IMR-90 (cell line): ENCODE results near the gene PTPRQ. TPM values are rescaled to one million over a fixed set of nuclear protein-coding genes. Genes with fewer than 3 reads are reported as not detected.

Source experiments
- ATAC-seq: fragments of 200-7000 bp; cut with Tn5 transposase; 2 replicates; pipeline ENCODE4 v1.9.1; 2020; ENCODE audit warnings: low read depth, mild to moderate bottlenecking, moderate library complexity
- BruUV-seq: library from RNA; stranded (reverse); fragments of 400-500 nt; replicated peaks from 2 replicates; lab custom pipeline; 2021; lab: Mats Ljungman, UMichigan
- CTCF ChIA-PET: fragments of 300-600 bp; formaldehyde crosslinking; extraction: SDS; loops from one replicate; lab custom pipeline; 2021; ENCODE audit warnings: antibody characterized with exemption; lab: Yijun Ruan, JAX
- POLR2A ChIA-PET: fragments of 300-600 bp; sonication (Branson Sonifier 250); formaldehyde crosslinking; loops from one replicate; lab custom pipeline; 2022; ENCODE audit warnings: antibody characterized with exemption; ENCODE audit not compliant: unreplicated experiment; lab: Charles Lee
- DNase-seq: peaks from one replicate; pipeline ENCODE4 v3.0.0; 2013
- H2AFZ ChIP-seq: replicated peaks from 2 replicates; pipeline ENCODE3; 2013; ENCODE audit warnings: low read length, mild to moderate bottlenecking; ENCODE audit not compliant: poor library complexity
- H2AK5ac ChIP-seq: 2 replicates; pipeline ENCODE4 v1.6.1; 2013; ENCODE audit warnings: low read depth, low read length, inconsistent platforms
- H2AK9ac ChIP-seq: replicated peaks from 2 replicates; pipeline ENCODE3; 2013; ENCODE audit warnings: mild to moderate bottlenecking, low read depth, low read length, moderate library complexity; ENCODE audit not compliant: poor library complexity
- H2BK120ac ChIP-seq: 2 replicates; pipeline ENCODE4 v1.6.1; 2013; ENCODE audit warnings: low read depth, low read length, inconsistent platforms
- H2BK15ac ChIP-seq: 3 replicates; pipeline ENCODE4 v1.6.1; 2013; ENCODE audit warnings: low read depth, low read length, inconsistent platforms
- H2BK20ac ChIP-seq: 2 replicates; pipeline ENCODE4 v1.6.1; 2013; ENCODE audit warnings: low read depth, mild to moderate bottlenecking, inconsistent platforms, low read length, moderate library complexity
- H2BK5ac ChIP-seq: 2 replicates; pipeline ENCODE4 v1.6.1; 2013; ENCODE audit warnings: mild to moderate bottlenecking, low read depth, low read length, inconsistent platforms; ENCODE audit not compliant: poor library complexity, severe bottlenecking
- H3K14ac ChIP-seq: replicated peaks from 2 replicates; pipeline ENCODE4 v1.6.1; 2013; ENCODE audit warnings: low read depth, low read length, inconsistent platforms
- H3K18ac ChIP-seq: 2 replicates; pipeline ENCODE4 v1.6.1; 2013; ENCODE audit warnings: low read depth, low read length, control low read depth
- H3K23ac ChIP-seq: 2 replicates; pipeline ENCODE4 v1.6.1; 2013; ENCODE audit warnings: low read depth, low read length, inconsistent platforms
- H3K27ac ChIP-seq: 2 replicates; pipeline ENCODE4 v1.5.1; 2013; ENCODE audit warnings: mild to moderate bottlenecking, control low read depth, low read length; ENCODE audit not compliant: insufficient read depth
- H3K27me3 ChIP-seq: 2 replicates; pipeline ENCODE4 v1.6.1; 2013; ENCODE audit warnings: low read length; ENCODE audit not compliant: control insufficient read depth, insufficient read depth
- H3K36me3 ChIP-seq: 2 replicates; pipeline ENCODE4 v1.6.1; 2013; ENCODE audit warnings: low read length, mixed read lengths; ENCODE audit not compliant: control insufficient read depth, insufficient read depth
- H3K4ac ChIP-seq: 2 replicates; pipeline ENCODE4 v1.6.1; 2013; ENCODE audit warnings: low read depth, low read length, inconsistent platforms
- H3K4me1 ChIP-seq: 2 replicates; pipeline ENCODE4 v1.6.1; 2013; ENCODE audit warnings: low read length, mixed read lengths; ENCODE audit not compliant: control insufficient read depth, insufficient read depth
- H3K4me2 ChIP-seq: 2 replicates; pipeline ENCODE4 v1.6.1; 2013; ENCODE audit warnings: low read depth, mild to moderate bottlenecking, control low read depth, low read length, moderate library complexity
- H3K4me3 ChIP-seq: 2 replicates; pipeline ENCODE4 v1.5.1; 2013; ENCODE audit warnings: low read depth, mild to moderate bottlenecking, control low read depth, low read length, moderate library complexity; ENCODE audit not compliant: insufficient read depth
- H3K56ac ChIP-seq: 2 replicates; pipeline ENCODE4 v1.6.1; 2013; ENCODE audit warnings: low read length, inconsistent platforms; ENCODE audit not compliant: insufficient read depth; ENCODE audit errors: extremely low read depth
- H3K79me1 ChIP-seq, 2 experiments: 2 replicates each; pipeline ENCODE4 v1.6.1; 2013; ENCODE audit warnings: low read length in 2 of 2, inconsistent platforms in 1 of 2, low read depth in 1 of 2
- H3K9ac ChIP-seq: 2 replicates; pipeline ENCODE4 v1.6.1; 2013; ENCODE audit warnings: low read depth, low read length, control low read depth
- H3K9me1 ChIP-seq: 2 replicates; pipeline ENCODE4 v1.6.1; 2013; ENCODE audit warnings: low read length, inconsistent platforms; ENCODE audit not compliant: insufficient read depth
- H3K9me3 ChIP-seq: 2 replicates; pipeline ENCODE4 v1.6.1; 2013; ENCODE audit warnings: low read length; ENCODE audit not compliant: control insufficient read depth, insufficient read depth
- H4K20me1 ChIP-seq: 2 replicates; pipeline ENCODE4 v1.6.1; 2013; ENCODE audit warnings: low read length, inconsistent platforms; ENCODE audit not compliant: insufficient read depth
- H4K5ac ChIP-seq: 2 replicates; pipeline ENCODE4 v1.6.1; 2013; ENCODE audit warnings: mild to moderate bottlenecking, low read depth, low read length, control low read depth
- H4K8ac ChIP-seq, 2 experiments: 2 replicates each; pipeline ENCODE4 v1.6.1; 2013; ENCODE audit warnings: low read depth in 2 of 2, low read length in 2 of 2, control low read depth in 1 of 2, inconsistent platforms in 1 of 2
- H4K91ac ChIP-seq: 2 replicates; pipeline ENCODE4 v1.6.1; 2013; ENCODE audit warnings: low read depth, low read length, inconsistent platforms; ENCODE audit not compliant: insufficient read depth
- BHLHE40 ChIP-seq: fragments of 150-350 bp; IDR thresholded peaks from 2 replicates; pipeline ENCODE4 v1.6.1; 2016; ENCODE audit warnings: mild to moderate bottlenecking, low read depth, low read length
- CTCF ChIP-seq: conservative IDR thresholded peaks from 2 replicates; pipeline ENCODE4 v1.5.1; 2012; ENCODE audit warnings: mild to moderate bottlenecking, low read depth, low read length, improper control_type of control experiment
- ELK1 ChIP-seq: fragments of 150-350 bp; IDR thresholded peaks from 2 replicates; pipeline ENCODE4 v1.6.1; 2016; ENCODE audit warnings: low read depth, mild to moderate bottlenecking, low read length, moderate library complexity, borderline replicate concordance
- FOS ChIP-seq: fragments of 150-350 bp; IDR thresholded peaks from 2 replicates; pipeline ENCODE4 v1.6.1; 2016; ENCODE audit warnings: low read depth, low read length
- MAFK ChIP-seq: IDR thresholded peaks from 2 replicates; pipeline ENCODE4 v1.6.1; 2012; ENCODE audit warnings: low read depth, low read length, improper control_type of control experiment
- MXI1 ChIP-seq: IDR thresholded peaks from 2 replicates; pipeline ENCODE4 v1.6.1; 2012; ENCODE audit warnings: low read depth, mild to moderate bottlenecking, low read length, moderate library complexity, borderline replicate concordance
- NFE2L2 ChIP-seq: fragments of 150-350 bp; IDR thresholded peaks from 2 replicates; pipeline ENCODE4 v1.6.1; 2016; ENCODE audit warnings: low read depth, mild to moderate bottlenecking, low read length
- POLR2A ChIP-seq: IDR thresholded peaks from 2 replicates; pipeline ENCODE4 v1.6.1; 2012; ENCODE audit warnings: mild to moderate bottlenecking, low read depth, low read length
- RAD21 ChIP-seq: IDR thresholded peaks from 2 replicates; pipeline ENCODE4 v1.6.1; 2012; ENCODE audit warnings: low read length, improper control_type of control experiment
- RCOR1 ChIP-seq: IDR thresholded peaks from 2 replicates; pipeline ENCODE4 v1.6.1; 2012; ENCODE audit warnings: mild to moderate bottlenecking, low read length, improper control_type of control experiment; ENCODE audit not compliant: insufficient replicate concordance
- RFX5 ChIP-seq: IDR thresholded peaks from 2 replicates; pipeline ENCODE4 v1.8.0; 2012; ENCODE audit warnings: low read depth, mild to moderate bottlenecking, low read length, moderate library complexity
- SMC3 ChIP-seq: fragments of 150-350 bp; IDR thresholded peaks from 2 replicates; pipeline ENCODE4 v1.6.1; 2016; ENCODE audit warnings: low read depth, mild to moderate bottlenecking, antibody characterized with exemption, low read length, moderate library complexity
- WGBS, 2 experiments: methylation state at CpG; one replicate each; pipeline versions ENCODE4 v1.1.5 to v1.1.7; 2013; ENCODE audit warnings: missing lambda C conversion rate in 2 of 2; ENCODE audit not compliant: insufficient read length in 1 of 2; ENCODE audit errors: extremely low coverage in 2 of 2; 5-methylcytosine and 5-hydroxymethylcytosine counted together
- dilution Hi-C: fragments of 300-500 bp; cut with HindIII; formaldehyde crosslinking; loops from one replicate; pipeline ENCODE4 v1.14.3; 2018; ENCODE audit warnings: low sequenced_read_pairs; ENCODE audit not compliant: unreplicated experiment
- in situ Hi-C: fragments of 300-500 bp; cut with MboI; formaldehyde crosslinking; loops from 3 replicates; pipeline ENCODE4 v1.14.3; 2019; ENCODE audit warnings: low sequenced_read_pairs, inconsistent platforms, mixed read lengths
- intact Hi-C: fragments of 100-400 bp; cut with micrococcal nuclease; formaldehyde crosslinking; loops from 2 replicates; pipeline ENCODE4 v1.10.0; 2022
- polyA plus RNA-seq, 3 experiments: library from polyadenylated mRNA; depleted of rRNA; stranded (reverse); fragments of >200 nt; gene quantifications; 2 replicates each; pipeline ENCODE4 v1.2.3, GENCODE V29; 2012; ENCODE audit warnings: low replicate concordance in 1 of 3
- total RNA-seq: library from RNA; depleted of rRNA; stranded (reverse); fragments of >200 nt; gene quantifications from 2 replicates; pipeline ENCODE4 v1.2.3, GENCODE V29; 2012

PTPRQ gene
- total and polyA plus RNA-seq, 2 of the 4 experiments (the other 2 are of a cell fraction) = 0.96 to 1.4 TPM

- Histone ChIP-seq H3K18ac (no peak overlapping the region), H4K20me1 (no peaks in the 10 kb centered on the region), H3K79me1 (no peaks in the 10 kb centered on the region), H3K27ac (no peak overlapping the region), H3K9me1 (no peaks in the 10 kb centered on the region), H2AK5ac (no peak overlapping the region), H3K56ac (no peak overlapping the region), H4K5ac (no peak overlapping the region), H3K4me1 (no peaks in the 10 kb centered on the region), H2BK15ac (no peak overlapping the region), H2BK120ac (no peak overlapping the region), H3K4ac (no peak overlapping the region), H3K4me3 (no peak overlapping the region), H2BK5ac (no peak overlapping the region), H3K27me3 (no peaks in the 10 kb centered on the region), H3K36me3 (no peaks in the 10 kb centered on the region), H3K9ac (no peak overlapping the region), H3K14ac (no peak overlapping the region), H2BK20ac (no peak overlapping the region), H2AK9ac (no peak overlapping the region), H4K91ac (no peak overlapping the region), H4K8ac (no peak overlapping the region), H3K4me2 (no peak overlapping the region), H3K9me3 (no peaks in the 10 kb centered on the region), H2AFZ (no peak overlapping the region), H3K23ac (no peak overlapping the region)
- ATAC-seq = no peak
- POLR2A ChIA-PET = no interaction called here
- TF ChIP-seq FOS = no peak
- TF ChIP-seq SMC3 = no peak
- no peak for TF ChIP-seq MAFK
- no peak for TF ChIP-seq MXI1
- TF ChIP-seq POLR2A = no peak
- TF ChIP-seq RCOR1 = no peak
- no peak for TF ChIP-seq BHLHE40
- TF ChIP-seq CTCF = no peak
- no peak for TF ChIP-seq NFE2L2
- TF ChIP-seq RAD21 = no peak
- TF ChIP-seq RFX5 = no peak
- TF ChIP-seq ELK1 = no peak
- CTCF ChIA-PET = no interaction called here
- no peak for DNase-seq
- BruUV-seq = no TSS peak
- in situ Hi-C loops = no loop called here
- WGBS, 2 experiments = no CpG with 5 or more reads among the region's 1 CpG
- intact Hi-C loops = no loop called here
- dilution Hi-C loops = no loop called here
Observed at GRCh38 chr12:80456513-80456912, 12.5 kb downstream of the PTPRQ start.
